HFF-Myc (cell line): ENCODE measurements around the gene KANK4.

ENCODE experiments used
- DNase-seq: peaks from one replicate; pipeline ENCODE4 v3.0.0-alpha.2; 2011; ENCODE audit warnings: low read depth; ENCODE audit errors: extremely low read depth
- H3K4me3 ChIP-seq: replicated peaks from 2 replicates; pipeline ENCODE4 v1.5.1; 2011; ENCODE audit warnings: low read depth, mild to moderate bottlenecking, control low read depth, low read length
- CTCF ChIP-seq: IDR thresholded peaks from 2 replicates; pipeline ENCODE4 v1.5.1; 2012; ENCODE audit warnings: mild to moderate bottlenecking, low read depth, low read length, control low read depth; ENCODE audit errors: missing control alignments

Gene KANK4

GRCh38 chr1:62271134-62271533 is 48.1 kb downstream of the KANK4 start:
- no peak for DNase-seq
- H3K4me3 ChIP-seq = no peak overlapping the region
- TF ChIP-seq CTCF = no peak

GRCh38 chr1:62269851-62270495 is 49.3 kb downstream of the KANK4 start:
- no peak for DNase-seq
- H3K4me3 ChIP-seq = no peak overlapping the region
- TF ChIP-seq CTCF = no peak

- H3K4me3 ChIP-seq = no peak overlapping the region
- TF ChIP-seq CTCF = no peak
- DNase-seq = no peak
Measured at GRCh38 chr1:62269439-62269838, 49.8 kb downstream of the KANK4 start.

GRCh38 chr1:62268315-62268714 is 50.9 kb downstream of the KANK4 start:
- no peak for TF ChIP-seq CTCF
- no peak overlapping the region for H3K4me3 ChIP-seq
- DNase-seq = no peak

- DNase-seq = no peak
- H3K4me3 ChIP-seq = no peak overlapping the region
- TF ChIP-seq CTCF = no peak
Measured at GRCh38 chr1:62265956-62266935, 53.0 kb downstream of the KANK4 start.

GRCh38 chr1:62263814-62264353 is 55.4 kb downstream of the KANK4 start:
- no peak for DNase-seq
- H3K4me3 ChIP-seq = no peak overlapping the region
- no peak for TF ChIP-seq CTCF
